ENCODE results near the gene GJC1.

GJC1 gene

GRCh38 chr17:44829523-44830358 is at the start of gene GJC1:
Gene GJC1 (minus strand): TSS chr17:44830287. CDS start chr17:44805817, 24,470 bp downstream.
- DNase-seq (ENCODE audit: low spot score): peak; percentile 20

DNA sequence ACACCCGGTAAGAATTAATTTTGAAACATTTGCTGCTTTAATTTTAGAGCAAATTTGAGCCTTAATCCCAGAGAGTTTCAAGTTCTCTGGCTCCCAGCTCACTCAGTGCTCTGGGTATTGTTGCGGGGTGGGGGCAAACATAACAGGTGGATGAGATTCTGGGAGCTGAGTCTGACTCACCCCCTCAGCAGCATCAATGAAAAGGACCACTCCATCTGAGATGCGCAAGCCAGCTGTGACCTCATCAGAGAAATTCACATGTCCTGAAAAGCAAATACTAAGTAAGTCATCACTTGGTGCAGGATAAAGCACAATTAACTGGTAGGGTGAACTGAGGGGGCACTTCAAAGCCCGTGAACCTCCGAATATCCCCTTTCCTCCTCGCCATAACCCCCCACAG is 49.3 kb upstream of the GJC1 start:
- DNase-seq (ENCODE audit: low spot score): no peak

DNA sequence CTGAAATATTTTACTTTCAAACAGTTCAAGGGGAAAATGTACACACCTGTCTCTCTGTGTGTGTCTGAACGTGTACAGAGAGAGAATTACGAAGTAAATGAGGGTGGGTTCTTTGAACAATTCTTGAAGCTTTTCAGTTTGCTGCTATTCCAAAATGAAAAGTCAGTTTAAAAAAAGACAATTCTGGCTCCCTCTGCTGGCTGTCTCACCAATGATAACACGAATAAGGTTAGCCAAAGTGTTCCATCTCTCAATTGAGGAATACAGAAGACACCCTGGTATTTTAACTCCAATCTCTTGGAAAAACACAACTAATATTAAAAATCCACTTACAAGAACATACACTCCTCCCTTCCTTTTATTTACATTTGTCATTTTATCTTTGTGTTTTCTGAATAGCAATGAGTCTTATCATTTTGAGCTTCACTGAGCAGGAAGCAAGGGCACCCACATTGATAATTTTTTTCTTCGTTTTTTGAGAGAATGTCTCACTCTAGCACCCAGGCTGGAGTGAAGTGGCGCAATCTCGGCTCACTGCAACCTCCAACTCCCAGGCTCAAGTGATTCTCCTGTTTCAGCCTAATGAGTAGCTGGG is 48.6 kb upstream of the GJC1 start:
- peak; percentile 26 for DNase-seq (ENCODE audit: low spot score)

DNA sequence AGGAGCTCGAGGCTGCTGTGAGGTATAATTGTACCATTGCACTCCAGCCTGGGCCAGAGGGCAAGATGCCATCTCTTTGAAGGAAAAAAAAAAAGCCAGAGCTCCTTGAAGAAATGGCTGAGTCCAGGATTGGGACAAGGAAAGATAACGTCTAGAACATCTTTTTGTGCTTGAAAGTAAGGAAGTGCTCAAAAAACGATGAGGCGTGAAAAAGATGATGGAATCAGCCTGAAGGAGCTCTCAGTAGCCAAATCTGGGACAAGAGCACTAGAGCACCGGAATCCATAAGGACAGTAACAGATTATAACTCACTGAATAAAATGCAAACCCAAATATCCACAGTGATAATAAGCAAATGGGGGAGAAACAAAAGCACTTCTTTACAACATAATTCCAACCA is 47.0 kb upstream of the GJC1 start:
- no peak for DNase-seq (ENCODE audit: low spot score)

DNA sequence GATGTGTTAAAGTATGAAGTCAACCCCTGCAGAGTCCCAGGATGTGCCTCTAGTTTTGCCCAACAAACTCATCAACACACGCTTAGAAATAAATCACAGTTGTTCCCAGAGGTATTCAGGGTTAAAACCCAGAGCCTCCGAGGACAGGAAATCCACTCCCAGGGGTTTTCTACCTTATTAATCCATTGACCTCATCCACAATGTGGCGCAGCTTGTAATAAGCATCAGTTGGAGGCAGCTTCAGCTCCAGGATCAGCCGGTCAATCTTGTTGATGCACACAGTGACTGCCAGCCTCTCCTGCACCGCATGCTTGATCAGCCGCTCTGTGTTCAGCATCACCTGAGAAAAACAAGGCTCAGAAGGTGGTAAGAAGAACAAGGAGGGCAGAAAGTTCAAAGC is 45.7 kb upstream of the GJC1 start:
- DNase-seq (ENCODE audit: low spot score): no peak

DNA sequence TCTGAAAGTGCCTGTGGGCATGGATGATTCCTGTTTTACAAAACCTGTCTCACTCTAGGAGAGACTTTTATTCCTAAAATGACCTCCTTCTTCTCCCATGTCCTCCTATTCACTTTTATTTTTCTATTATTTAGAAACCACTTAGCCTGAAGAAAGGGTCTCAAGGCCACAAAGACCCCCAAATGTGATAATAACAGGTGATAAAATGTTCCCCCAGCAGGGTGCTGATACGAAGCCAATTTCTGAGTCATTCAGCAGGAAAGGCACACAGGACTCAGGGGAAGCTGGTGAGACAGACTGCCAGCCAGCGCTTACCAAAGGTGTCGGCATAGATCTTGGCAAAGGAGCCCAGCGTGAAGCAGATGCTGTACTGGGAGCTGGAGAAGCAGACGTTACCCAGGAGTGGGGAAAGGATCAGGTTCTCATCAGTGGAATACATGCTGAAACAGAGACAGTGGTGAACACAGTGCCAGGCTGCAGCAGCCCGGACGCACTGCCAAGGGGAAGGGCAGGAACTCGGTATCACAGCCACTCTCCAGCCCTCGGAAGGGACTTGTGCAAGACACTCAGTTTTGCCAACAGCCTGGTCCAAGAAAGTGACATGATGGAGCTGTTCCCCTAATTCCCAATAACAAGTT is 42.2 kb upstream of the GJC1 start:
- no peak for DNase-seq (ENCODE audit: low spot score)

GRCh38 chr17:44871556-44871955 is 41.5 kb upstream of the GJC1 start:
- no peak for DNase-seq (ENCODE audit: low spot score)

DNA sequence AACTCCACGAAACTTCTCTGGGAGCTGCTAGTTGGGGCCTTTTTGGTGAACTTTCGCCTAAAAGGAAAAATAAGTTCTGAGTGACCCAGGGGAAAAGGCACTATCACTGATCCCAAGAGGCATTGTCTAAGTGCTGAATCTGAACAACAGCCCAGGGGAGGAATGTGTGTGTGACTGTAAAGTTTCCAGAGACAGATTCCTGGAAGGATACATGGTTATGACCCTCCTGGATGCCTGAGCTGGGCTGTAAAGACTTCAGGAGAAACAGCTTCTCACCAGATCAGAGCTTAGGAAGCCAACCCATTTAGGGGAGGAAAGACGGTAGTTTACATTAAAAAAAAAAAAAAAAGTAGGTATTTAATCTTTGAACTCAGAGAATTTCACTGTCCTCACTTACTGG is 37.8 kb upstream of the GJC1 start:
- no peak for DNase-seq (ENCODE audit: low spot score)

- no peak for DNase-seq (ENCODE audit: low spot score)
Measured at GRCh38 chr17:44865931-44866330, 35.8 kb upstream of the GJC1 start.

DNA sequence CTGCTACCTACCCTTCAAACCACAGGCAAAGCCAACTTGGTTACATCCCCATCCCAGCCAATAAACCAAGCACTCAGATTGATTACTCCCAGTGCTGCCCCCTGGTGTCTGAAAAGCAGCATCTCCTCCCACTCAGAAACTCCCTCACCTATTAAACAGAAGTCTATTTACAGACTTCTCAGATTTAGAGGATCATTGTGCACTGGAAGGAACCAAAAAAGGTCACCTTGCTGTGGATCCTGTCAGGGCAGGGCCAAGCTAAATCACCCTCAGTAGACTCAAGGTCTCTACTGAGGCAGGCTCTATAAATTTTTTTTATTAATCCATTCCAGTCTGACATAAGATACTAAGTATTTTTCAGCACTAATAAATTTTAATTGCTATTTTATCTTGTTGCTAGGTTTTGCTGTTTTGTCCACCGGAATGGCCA is 35.2 kb upstream of the GJC1 start:
- DNase-seq (ENCODE audit: low spot score): peak; percentile 83

DNA sequence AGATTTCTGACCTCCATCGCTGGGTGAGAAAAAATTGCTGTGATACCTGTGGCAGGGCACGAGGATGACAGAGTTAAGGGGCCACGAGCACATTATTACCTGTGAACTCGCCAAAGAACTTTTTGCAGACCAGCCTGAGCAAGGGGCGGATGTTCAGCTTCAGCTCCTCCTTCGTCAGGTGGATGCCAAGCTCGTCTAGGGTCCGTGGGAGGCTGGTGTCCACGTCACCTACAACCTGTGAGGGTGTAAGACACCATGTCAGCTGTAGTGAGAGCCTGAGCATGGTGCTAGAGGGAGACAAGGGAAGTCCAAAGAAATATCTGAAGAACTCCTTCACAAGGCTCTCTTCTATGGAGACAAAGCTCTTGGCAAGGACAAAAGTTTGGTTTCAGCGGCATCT is 34.7 kb upstream of the GJC1 start:
- no peak for DNase-seq (ENCODE audit: low spot score)

- peak; percentile 33 for DNase-seq (ENCODE audit: low spot score)
Measured at GRCh38 chr17:44863061-44863918, 33.2 kb upstream of the GJC1 start.

- DNase-seq (ENCODE audit: low spot score): no peak
Measured at GRCh38 chr17:44862278-44862914, 32.3 kb upstream of the GJC1 start.

DNA sequence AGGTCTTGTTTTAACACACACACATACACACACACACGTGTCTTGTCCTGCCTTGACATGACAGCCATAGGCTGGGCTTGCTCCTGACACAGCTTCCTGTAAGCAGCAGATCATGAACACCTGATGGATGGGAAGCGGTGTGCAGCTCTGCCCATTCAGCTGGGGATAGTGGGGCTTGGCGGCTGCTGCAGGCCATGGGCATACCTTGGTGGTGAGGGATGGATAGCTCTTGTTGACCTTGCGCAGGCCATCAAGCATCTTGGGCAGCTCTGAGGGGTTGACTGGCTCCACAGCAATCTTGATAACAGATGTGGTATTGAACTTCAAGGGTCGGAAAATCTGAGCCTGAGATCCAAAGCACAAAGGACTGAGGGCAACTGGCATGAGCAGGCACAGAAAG is 29.6 kb upstream of the GJC1 start:
- DNase-seq (ENCODE audit: low spot score): no peak

DNA sequence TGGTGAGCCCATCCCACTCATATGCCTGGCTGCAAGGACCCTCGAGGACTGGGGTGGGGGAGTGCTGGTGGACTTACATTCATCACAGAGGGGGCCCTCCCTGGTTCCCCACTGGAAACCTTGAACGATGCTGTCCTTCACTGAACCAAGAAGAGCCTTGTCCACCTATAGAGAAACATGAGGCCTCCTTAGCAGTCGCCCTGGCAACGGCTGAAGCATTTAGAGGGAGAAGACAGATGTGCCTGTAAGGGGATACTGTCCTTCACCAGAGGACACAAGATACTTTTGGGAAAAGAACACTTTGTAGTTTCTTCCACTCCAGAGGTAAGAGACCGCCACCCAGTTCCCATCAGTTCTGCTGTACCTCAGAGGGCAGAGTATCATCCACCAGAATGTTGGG is 24.1 kb upstream of the GJC1 start:
- DNase-seq (ENCODE audit: low spot score): no peak

- no peak for DNase-seq (ENCODE audit: low spot score)
Measured at GRCh38 chr17:44850612-44851011, 20.5 kb upstream of the GJC1 start.

- no peak for DNase-seq (ENCODE audit: low spot score)
Measured at GRCh38 chr17:44850025-44850424, 19.9 kb upstream of the GJC1 start.

GRCh38 chr17:44848961-44849489 is 18.9 kb upstream of the GJC1 start:
- DNase-seq (ENCODE audit: low spot score): no peak

DNA sequence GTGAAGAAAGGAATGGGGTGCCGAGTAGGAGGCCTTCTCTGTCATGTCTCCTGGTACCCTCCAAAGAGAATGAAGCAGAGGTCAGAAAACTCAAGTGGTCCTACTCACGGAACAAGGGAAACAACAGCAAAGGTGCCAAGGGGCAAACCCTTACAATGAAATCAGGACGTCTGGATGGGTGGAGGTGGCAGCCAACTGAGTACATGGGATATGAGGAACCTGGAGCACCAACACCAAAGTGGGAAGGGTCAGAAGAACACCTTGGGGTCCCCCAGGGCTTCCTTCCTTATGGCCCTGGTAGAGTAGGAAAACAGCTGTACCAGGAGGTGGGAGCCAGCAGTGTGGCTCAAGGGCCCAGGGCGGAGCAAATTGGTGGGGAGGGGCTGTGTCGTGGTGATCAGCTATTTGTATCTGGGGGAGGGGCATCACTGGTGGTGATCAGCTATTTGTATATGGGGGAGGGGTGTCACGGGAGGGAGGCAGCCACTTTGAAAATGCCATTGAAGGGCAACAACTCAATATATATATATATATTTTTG is 18.2 kb upstream of the GJC1 start:
- no peak for DNase-seq (ENCODE audit: low spot score)

DNA sequence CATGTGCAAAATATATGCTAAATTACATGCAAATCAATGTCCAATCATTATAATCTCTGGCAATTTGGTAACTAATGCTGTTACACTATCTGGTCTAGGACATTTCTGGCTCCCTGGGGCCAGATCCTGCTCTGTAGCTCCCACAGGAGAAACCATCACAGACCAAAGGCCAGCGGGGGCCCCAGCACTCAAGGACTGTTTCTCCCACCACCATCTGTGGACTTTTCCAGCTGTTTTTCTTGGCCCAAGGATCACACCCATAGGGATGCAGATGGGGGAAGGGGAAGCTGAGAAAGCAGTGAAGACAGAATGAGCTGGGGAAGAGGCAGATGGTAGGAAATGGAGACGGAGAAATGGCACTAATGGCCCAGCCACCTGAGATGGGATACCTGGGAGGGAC is 17.5 kb upstream of the GJC1 start, which contains the start of gene HIGD1B:
Gene HIGD1B, plus strand, starts transcription at position 298 of the 400 bp plus-strand sequence. CDS start 270 bp downstream, outside the sequence.
- no peak for DNase-seq (ENCODE audit: low spot score)

DNA sequence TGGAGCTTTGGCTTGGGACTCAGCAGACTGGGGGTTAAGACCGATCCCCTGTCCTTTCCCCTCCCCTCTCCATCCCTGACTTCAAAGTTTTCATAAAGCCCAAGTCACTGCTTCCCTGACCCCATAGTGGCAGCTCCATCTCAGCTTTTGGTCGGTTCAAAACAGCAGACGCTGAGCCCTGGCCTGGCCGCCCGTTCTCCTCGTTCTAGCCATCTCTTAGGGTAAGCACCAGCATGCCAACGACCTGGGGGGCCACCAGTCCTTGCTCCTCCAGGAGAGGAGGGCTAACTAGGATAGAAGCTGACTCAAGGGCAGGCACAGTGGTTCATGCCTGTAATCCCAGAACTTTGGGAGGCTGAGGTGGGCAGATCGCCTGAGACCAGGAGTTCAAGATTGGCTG is 16.1 kb upstream of the GJC1 start:
- no peak for DNase-seq (ENCODE audit: low spot score)

Data from kidney capillary endothelial cell (primary cell).